ENCODE results near the gene VIP.

DNA sequence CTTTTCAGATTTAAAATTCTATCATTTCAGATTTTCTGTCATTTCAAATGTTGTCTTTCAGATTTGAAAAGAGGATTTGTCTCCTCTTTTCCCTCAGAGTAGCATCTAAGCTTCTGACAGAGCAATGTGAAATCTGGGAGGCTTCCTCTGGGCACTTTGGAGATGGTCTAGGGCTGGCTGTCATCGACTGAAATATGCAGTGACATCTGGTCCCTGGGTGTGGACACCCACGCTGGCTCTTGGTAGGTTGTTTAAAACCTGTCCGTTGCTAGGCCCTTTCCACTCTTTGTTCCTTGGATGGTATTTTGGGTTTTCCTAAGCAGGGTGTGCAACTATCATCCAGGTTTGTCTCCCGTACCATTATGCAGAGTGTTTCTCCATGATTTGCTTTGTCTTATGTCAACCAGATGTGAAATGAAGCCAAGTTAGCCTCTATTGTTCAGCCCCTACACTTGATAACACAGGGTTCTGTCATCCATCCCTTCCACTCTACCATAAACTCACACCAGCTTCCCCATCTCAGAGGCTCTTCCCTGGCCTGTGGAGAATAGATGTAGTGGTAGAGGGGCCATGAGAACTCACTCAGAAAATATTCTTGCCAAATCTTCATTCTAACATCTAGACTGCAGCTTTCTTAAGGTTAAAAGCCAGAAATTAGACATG is 5.0 kb upstream of the VIP start:
- TF ChIP-seq POLR2A (IDR thresholded peaks at IDR 0.05) = no peak
- TF ChIP-seq, protein P1, sequence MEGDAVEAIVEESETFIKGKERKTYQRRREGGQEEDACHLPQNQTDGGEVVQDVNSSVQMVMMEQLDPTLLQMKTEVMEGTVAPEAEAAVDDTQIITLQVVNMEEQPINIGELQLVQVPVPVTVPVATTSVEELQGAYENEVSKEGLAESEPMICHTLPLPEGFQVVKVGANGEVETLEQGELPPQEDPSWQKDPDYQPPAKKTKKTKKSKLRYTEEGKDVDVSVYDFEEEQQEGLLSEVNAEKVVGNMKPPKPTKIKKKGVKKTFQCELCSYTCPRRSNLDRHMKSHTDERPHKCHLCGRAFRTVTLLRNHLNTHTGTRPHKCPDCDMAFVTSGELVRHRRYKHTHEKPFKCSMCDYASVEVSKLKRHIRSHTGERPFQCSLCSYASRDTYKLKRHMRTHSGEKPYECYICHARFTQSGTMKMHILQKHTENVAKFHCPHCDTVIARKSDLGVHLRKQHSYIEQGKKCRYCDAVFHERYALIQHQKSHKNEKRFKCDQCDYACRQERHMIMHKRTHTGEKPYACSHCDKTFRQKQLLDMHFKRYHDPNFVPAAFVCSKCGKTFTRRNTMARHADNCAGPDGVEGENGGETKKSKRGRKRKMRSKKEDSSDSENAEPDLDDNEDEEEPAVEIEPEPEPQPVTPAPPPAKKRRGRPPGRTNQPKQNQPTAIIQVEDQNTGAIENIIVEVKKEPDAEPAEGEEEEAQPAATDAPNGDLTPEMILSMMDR (IDR thresholded peaks at IDR 0.05) = no peak
